WERI-Rb-1 (cell line): ENCODE results near the gene ASCL5.

Source experiments
- DNase-seq: peaks from one replicate; pipeline ENCODE4 v3.0.0-alpha.2; 2020
- H3K27ac ChIP-seq: fragments of 250-450 bp; sonication (Bioruptor Pico); 2 replicates; pipeline ENCODE4 v1.5.1; 2020; ENCODE audit warnings: mild to moderate bottlenecking, moderate library complexity
- H3K27me3 ChIP-seq: fragments of 250-450 bp; sonication (Bioruptor Pico); 2 replicates; pipeline ENCODE4 v1.5.1; 2021; ENCODE audit warnings: mild to moderate bottlenecking, low read depth, moderate library complexity; ENCODE audit not compliant: insufficient read depth, severe bottlenecking
- H3K36me3 ChIP-seq: fragments of 250-450 bp; sonication (Bioruptor Pico); 2 replicates; pipeline ENCODE4 v1.5.1; 2020; ENCODE audit warnings: mild to moderate bottlenecking, moderate library complexity
- H3K4me3 ChIP-seq: 2 replicates; pipeline ENCODE4 v1.5.1; 2011; ENCODE audit warnings: low read depth, mild to moderate bottlenecking, control low read depth, low read length
- H3K9me3 ChIP-seq: fragments of 250-450 bp; sonication (Bioruptor Pico); 2 replicates; pipeline ENCODE4 v1.5.1; 2021; ENCODE audit warnings: mild to moderate bottlenecking, moderate library complexity; ENCODE audit not compliant: severe bottlenecking
- TF ChIP-seq, protein P1 (sequence below): IDR thresholded peaks from 2 replicates; pipeline ENCODE4 v1.5.1; 2011; ENCODE audit warnings: low read depth, mild to moderate bottlenecking, control low read depth, inconsistent platforms, low read length

ASCL5 gene

DNA sequence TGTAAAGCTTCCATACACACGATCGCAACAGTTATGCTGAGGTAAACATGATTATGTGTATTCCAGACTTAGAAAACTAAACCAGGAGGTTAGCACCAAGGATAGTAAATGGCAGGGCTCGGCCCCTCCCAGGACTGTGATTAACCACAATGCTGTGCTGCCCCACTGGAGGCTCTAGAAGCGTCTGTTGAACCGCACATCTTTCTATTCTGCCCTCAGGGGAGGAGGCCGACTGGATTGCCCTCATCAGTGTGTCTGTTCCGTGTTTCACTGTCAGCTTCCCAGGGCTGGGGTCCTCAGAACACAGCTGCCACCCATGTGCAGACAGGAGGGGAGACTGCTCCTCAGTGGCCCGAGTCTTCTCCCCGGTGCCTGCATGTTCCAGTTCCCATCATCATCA is 12.8 kb upstream of the ASCL5 start:
- H3K4me3 ChIP-seq, result no peak overlapping the region
- TF ChIP-seq, protein P1, sequence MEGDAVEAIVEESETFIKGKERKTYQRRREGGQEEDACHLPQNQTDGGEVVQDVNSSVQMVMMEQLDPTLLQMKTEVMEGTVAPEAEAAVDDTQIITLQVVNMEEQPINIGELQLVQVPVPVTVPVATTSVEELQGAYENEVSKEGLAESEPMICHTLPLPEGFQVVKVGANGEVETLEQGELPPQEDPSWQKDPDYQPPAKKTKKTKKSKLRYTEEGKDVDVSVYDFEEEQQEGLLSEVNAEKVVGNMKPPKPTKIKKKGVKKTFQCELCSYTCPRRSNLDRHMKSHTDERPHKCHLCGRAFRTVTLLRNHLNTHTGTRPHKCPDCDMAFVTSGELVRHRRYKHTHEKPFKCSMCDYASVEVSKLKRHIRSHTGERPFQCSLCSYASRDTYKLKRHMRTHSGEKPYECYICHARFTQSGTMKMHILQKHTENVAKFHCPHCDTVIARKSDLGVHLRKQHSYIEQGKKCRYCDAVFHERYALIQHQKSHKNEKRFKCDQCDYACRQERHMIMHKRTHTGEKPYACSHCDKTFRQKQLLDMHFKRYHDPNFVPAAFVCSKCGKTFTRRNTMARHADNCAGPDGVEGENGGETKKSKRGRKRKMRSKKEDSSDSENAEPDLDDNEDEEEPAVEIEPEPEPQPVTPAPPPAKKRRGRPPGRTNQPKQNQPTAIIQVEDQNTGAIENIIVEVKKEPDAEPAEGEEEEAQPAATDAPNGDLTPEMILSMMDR, result no peak
- no peaks in the 10 kb centered on the region for H3K27me3 ChIP-seq
- peak overlapping the region; percentile 40 for H3K27ac ChIP-seq
- no peak for DNase-seq
- no peaks in the 10 kb centered on the region for H3K9me3 ChIP-seq
- peaks cover 92% of the 10 kb centered on the region for H3K36me3 ChIP-seq

- TF ChIP-seq, protein P1, result no peak
- Histone ChIP-seq H3K9me3 (no peaks in the 10 kb centered on the region), H3K4me3 (no peak overlapping the region), H3K27ac (peak overlapping the region; percentile 62), H3K36me3 (peaks cover 92% of the 10 kb centered on the region), H3K27me3 (no peaks in the 10 kb centered on the region)
- DNase-seq, result no peak
Observed at GRCh38 chr1:201139306-201139705, 12.3 kb upstream of the ASCL5 start.

DNA sequence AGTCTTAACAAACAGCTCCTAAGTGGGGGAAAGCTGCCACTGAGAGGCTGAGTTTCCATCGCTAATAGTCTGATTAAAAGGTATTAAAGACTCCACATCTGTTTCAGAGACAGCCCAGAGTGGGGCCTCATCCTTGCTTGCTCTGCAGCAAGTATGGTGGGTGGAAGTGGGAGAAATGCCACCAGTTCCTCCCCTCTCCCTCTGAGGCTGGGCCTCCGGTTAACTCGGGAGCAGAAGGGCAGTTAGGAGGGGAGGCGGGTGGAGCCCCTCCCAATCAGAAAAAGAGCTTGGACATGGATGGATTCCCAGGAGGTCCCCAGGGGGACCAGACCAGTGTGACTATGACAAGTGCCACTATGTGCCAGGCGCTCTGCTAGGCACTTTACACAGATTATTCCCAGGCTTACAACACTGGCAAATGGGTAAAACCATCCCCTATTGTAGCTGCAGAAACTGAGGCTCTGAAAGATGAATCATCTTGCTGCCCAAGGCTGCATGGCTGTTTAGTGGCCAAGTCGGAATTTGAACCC is 11.4 kb upstream of the ASCL5 start:
- DNase-seq, result peak; percentile 75
- Histone ChIP-seq H3K9me3 (no peaks in the 10 kb centered on the region), H3K36me3 (peaks cover 87% of the 10 kb centered on the region), H3K27me3 (no peaks in the 10 kb centered on the region), H3K4me3 (no peak overlapping the region), H3K27ac (peak overlapping the region; percentile 62)
- TF ChIP-seq, protein P1, result no peak

GRCh38 chr1:201137579-201138310 is 10.8 kb upstream of the ASCL5 start:
- Histone ChIP-seq H3K4me3 (no peak overlapping the region), H3K36me3 (peaks cover 84% of the 10 kb centered on the region), H3K9me3 (no peaks in the 10 kb centered on the region), H3K27me3 (no peaks in the 10 kb centered on the region), H3K27ac (peak overlapping the region; percentile 62)
- DNase-seq, result no peak
- TF ChIP-seq, protein P1, result no peak

- DNase-seq, result no peak
- TF ChIP-seq, protein P1, result no peak
- Histone ChIP-seq H3K4me3 (no peak overlapping the region), H3K27ac (peak overlapping the region; percentile 62), H3K9me3 (no peaks in the 10 kb centered on the region), H3K27me3 (no peaks in the 10 kb centered on the region), H3K36me3 (peaks cover 76% of the 10 kb centered on the region)
Observed at GRCh38 chr1:201137024-201137392, 10.0 kb upstream of the ASCL5 start.
